22Rv1 (cell line): Measurements from ENCODE around the gene MFGE8.

Experiments
- CTCF ChIP-seq: fragments of 450-650 bp; IDR thresholded peaks from 2 replicates; pipeline ENCODE4 v1.5.1; 2017; ENCODE audit warnings: mild to moderate bottlenecking
- ZFX ChIP-seq: fragments of 450-650 bp; IDR thresholded peaks from 2 replicates; pipeline ENCODE4 v1.6.1; 2017; ENCODE audit warnings: antibody characterized with exemption, borderline replicate concordance

- TF ChIP-seq CTCF: no peak
- no peak for TF ChIP-seq ZFX
Measured at GRCh38 chr15:88930579-88930978, 17.4 kb upstream of the MFGE8 start.
